ENCODE measurements around the gene SCAMP2. TPM values are rescaled to one million over a fixed set of nuclear protein-coding genes. Genes with fewer than 3 reads are reported as not detected.

Gene SCAMP2
- total RNA-seq, 5 donors from 2014 or later (not counting 1 experiment from before 2014, with no cell fraction given), result 76.8 to 141 (median 134) TPM

- Histone ChIP-seq H3K36me3 (ENCODE audit: control insufficient read depth in 2 of 2, extremely low read depth in 1 of 2, insufficient read depth in 1 of 2, low read length in 1 of 2) (peaks cover 0 to 14% of the 10 kb centered on the region in 2 donors), H3K27ac (ENCODE audit: low read length) (peak overlapping the region; percentile 58), H3K4me3 (ENCODE audit: control insufficient read depth in 1 of 2, extremely low read depth in 1 of 2, low read length in 1 of 2) (peak overlapping the region in 1 of 2 donors; percentile 45), H3K4me1 (ENCODE audit: control insufficient read depth in 1 of 2, extremely low read depth in 1 of 2, insufficient read depth in 2 of 2, low read length in 2 of 2) (peaks cover 42 to 84% of the 10 kb centered on the region in 2 experiments), H3K27me3 (replicated peaks in 1 of 2; ENCODE audit: control insufficient read depth in 2 of 2, extremely low read depth in 1 of 2, insufficient read depth in 2 of 2, low read length in 1 of 2) (no peaks in the 10 kb centered on the region), H3K9me3 (no peaks in the 10 kb centered on the region)
- Mint-ChIP-seq H3K4me1 (peaks cover 75 to 82% (median 82%) of the 10 kb centered on the region in 3 donors), H3K36me3 (peaks cover 18% of the 10 kb centered on the region), H3K27ac (peak overlapping the region; percentile 90), H3K27me3 (no peaks in the 10 kb centered on the region), H3K4me3 (peak overlapping the region; percentile 73 to 99 (median 97)), H3K9me3 (no peaks in the 10 kb centered on the region)
- ATAC-seq (replicated peaks in 1 of 4) (no peak), DNase-seq (peak in 2 of 35 experiments; percentile 36 to 38)
- WGBS (ENCODE audit: insufficient coverage), result 6% methylated on average over 2 of the region's 6 CpGs
- POLR2A ChIA-PET, result interaction anchor here (0.6 to 0.7 kb wide), 6 partner anchors 8 to 137 kb away, joined by 3 to 12 read pairs (median 4); no protein-coding TSS in a partner anchor
- CTCF ChIA-PET, result interaction anchor here (0.6 to 3.2 kb wide), 12 partner anchors 12 to 986 kb away, joined by 3 to 15 read pairs (median 4); partner anchors contain the start of genes FAM219B (in 1 of the 2) and SNUPN (in 1 of the 2)
These were observed 3.3 kb downstream of the SCAMP2 start for GRCh38 chr15:74869726-74870407.

- CTCF ChIA-PET, result interaction anchor here (0.6 to 3.2 kb wide), 12 partner anchors 11 to 986 kb away, joined by 3 to 15 read pairs (median 4); partner anchors contain the start of genes FAM219B (in 1 of the 2) and SNUPN (in 1 of the 2)
- Mint-ChIP-seq H3K27ac (peak overlapping the region; percentile 90), H3K4me3 (peak overlapping the region; percentile 73 to 99 (median 97)), H3K36me3 (peaks cover 21% of the 10 kb centered on the region), H3K9me3 (no peaks in the 10 kb centered on the region), H3K27me3 (no peaks in the 10 kb centered on the region), H3K4me1 (peaks cover 80 to 86% (median 85%) of the 10 kb centered on the region in 3 donors)
- peak overlapping the region; percentile 58 for H3K27ac ChIP-seq (ENCODE audit: low read length)
- DNase-seq, result no peak
- ATAC-seq (replicated peaks in 1 of 4), result no peak
- no peaks in the 10 kb centered on the region for H3K9me3 ChIP-seq
- peaks cover 45 to 84% of the 10 kb centered on the region in 2 experiments for H3K4me1 ChIP-seq (ENCODE audit: control insufficient read depth in 1 of 2, extremely low read depth in 1 of 2, insufficient read depth in 2 of 2, low read length in 2 of 2)
- no peak overlapping the region for H3K4me3 ChIP-seq (ENCODE audit: control insufficient read depth in 1 of 2, extremely low read depth in 1 of 2, low read length in 1 of 2)
- peaks cover 0 to 14% of the 10 kb centered on the region in 2 donors for H3K36me3 ChIP-seq (ENCODE audit: control insufficient read depth in 2 of 2, extremely low read depth in 1 of 2, insufficient read depth in 1 of 2, low read length in 1 of 2)
- POLR2A ChIA-PET, result interaction anchor here (0.6 to 0.7 kb wide), 8 partner anchors 8 to 136 kb away, joined by 3 to 12 read pairs (median 4); no protein-coding TSS in a partner anchor
- no peaks in the 10 kb centered on the region for H3K27me3 ChIP-seq (replicated peaks in 1 of 2; ENCODE audit: control insufficient read depth in 2 of 2, extremely low read depth in 1 of 2, insufficient read depth in 2 of 2, low read length in 1 of 2)
These were observed 3.8 kb downstream of the SCAMP2 start for GRCh38 chr15:74869372-74869725.

- no peaks in the 10 kb centered on the region for H3K9me3 ChIP-seq
- POLR2A ChIA-PET, result interaction anchor here in 1 of 2 donors (0.6 kb wide), 1 partner anchor 16 kb away, joined by 3 read pairs; no protein-coding TSS in a partner anchor
These were observed 5.1 kb downstream of the SCAMP2 start for GRCh38 chr15:74868059-74868458.

GRCh38 chr15:74867466-74868038 lies 5.6 kb downstream of the SCAMP2 start:
- Histone ChIP-seq H3K4me3 (ENCODE audit: control insufficient read depth in 1 of 2, extremely low read depth in 1 of 2, low read length in 1 of 2) (peak overlapping the region; percentile 4 to 10), H3K36me3 (ENCODE audit: control insufficient read depth in 2 of 2, extremely low read depth in 1 of 2, insufficient read depth in 1 of 2, low read length in 1 of 2) (peaks cover 0 to 16% of the 10 kb centered on the region in 2 donors), H3K4me1 (ENCODE audit: control insufficient read depth in 1 of 2, extremely low read depth in 1 of 2, insufficient read depth in 2 of 2, low read length in 2 of 2) (peaks cover 46 to 86% of the 10 kb centered on the region in 2 experiments), H3K27me3 (replicated peaks in 1 of 2; ENCODE audit: control insufficient read depth in 2 of 2, extremely low read depth in 1 of 2, insufficient read depth in 2 of 2, low read length in 1 of 2) (no peaks in the 10 kb centered on the region), H3K9me3 (no peaks in the 10 kb centered on the region), H3K27ac (ENCODE audit: low read length) (peak overlapping the region; percentile 66)
- Mint-ChIP-seq H3K27me3 (no peaks in the 10 kb centered on the region), H3K4me3 (peak overlapping the region; percentile 11 to 99 (median 68)), H3K36me3 (peaks cover 19% of the 10 kb centered on the region), H3K9me3 (no peaks in the 10 kb centered on the region), H3K4me1 (peaks cover 88 to 93% (median 88%) of the 10 kb centered on the region in 3 donors), H3K27ac (peak overlapping the region; percentile 85 to 94)
- WGBS (ENCODE audit: insufficient coverage), result no CpG with 5 or more reads among the region's 1 CpG
- ATAC-seq (replicated peaks in 1 of 4), result no peak
- DNase-seq, result no peak
- ChIA-PET CTCF (interaction anchor here in 1 of 2 donors (1.1 to 3.2 kb wide), 2 partner anchors 9 to 34 kb away, joined by 4 to 11 read pairs; no protein-coding TSS in a partner anchor), POLR2A (interaction anchor here in 1 of 2 donors (0.6 kb wide), 1 partner anchor 16 kb away, joined by 3 read pairs; no protein-coding TSS in a partner anchor)

More at GRCh38 chr15:74868059-74868458, 5.1 kb downstream of the SCAMP2 start:
- peak overlapping the region; percentile 11 to 99 (median 68) for H3K4me3 Mint-ChIP-seq
- peak overlapping the region; percentile 4 to 10 for H3K4me3 ChIP-seq (ENCODE audit: control insufficient read depth in 1 of 2, extremely low read depth in 1 of 2, low read length in 1 of 2)
- CTCF ChIA-PET, result interaction anchor here in 1 of 2 donors (1.1 to 3.2 kb wide), 2 partner anchors 10 to 34 kb away, joined by 4 to 11 read pairs; no protein-coding TSS in a partner anchor
- H3K27ac ChIP-seq (ENCODE audit: low read length), result peak overlapping the region; percentile 66
- H3K4me1 ChIP-seq (ENCODE audit: control insufficient read depth in 1 of 2, extremely low read depth in 1 of 2, insufficient read depth in 2 of 2, low read length in 2 of 2), result peaks cover 46 to 88% of the 10 kb centered on the region in 2 experiments
- ATAC-seq (replicated peaks in 1 of 4) (peak in 1 of 4 experiments; percentile 14), DNase-seq (no peak)
- 0% methylated on average over 1 of the region's 6 CpGs for WGBS (ENCODE audit: insufficient coverage)
- peaks cover 22% of the 10 kb centered on the region for H3K36me3 Mint-ChIP-seq
- no peaks in the 10 kb centered on the region for H3K27me3 ChIP-seq (replicated peaks in 1 of 2; ENCODE audit: control insufficient read depth in 2 of 2, extremely low read depth in 1 of 2, insufficient read depth in 2 of 2, low read length in 1 of 2)
- H3K27ac Mint-ChIP-seq, result peak overlapping the region; percentile 85 to 94
- peaks cover 0 to 16% of the 10 kb centered on the region in 2 donors for H3K36me3 ChIP-seq (ENCODE audit: control insufficient read depth in 2 of 2, extremely low read depth in 1 of 2, insufficient read depth in 1 of 2, low read length in 1 of 2)
- no peaks in the 10 kb centered on the region for H3K9me3 Mint-ChIP-seq
- H3K27me3 Mint-ChIP-seq, result no peaks in the 10 kb centered on the region
- peaks cover 88 to 93% (median 89%) of the 10 kb centered on the region in 3 donors for H3K4me1 Mint-ChIP-seq

GRCh38 chr15:74866090-74866489 lies 7.1 kb downstream of the SCAMP2 start:
- DNase-seq (no peak), ATAC-seq (replicated peaks in 1 of 4) (no peak)
- Histone ChIP-seq H3K36me3 (ENCODE audit: control insufficient read depth in 2 of 2, extremely low read depth in 1 of 2, insufficient read depth in 1 of 2, low read length in 1 of 2) (peaks cover 0 to 16% of the 10 kb centered on the region in 2 donors), H3K27me3 (replicated peaks in 1 of 2; ENCODE audit: control insufficient read depth in 2 of 2, extremely low read depth in 1 of 2, insufficient read depth in 2 of 2, low read length in 1 of 2) (no peaks in the 10 kb centered on the region), H3K27ac (ENCODE audit: low read length) (no peak overlapping the region), H3K4me3 (ENCODE audit: control insufficient read depth in 1 of 2, extremely low read depth in 1 of 2, low read length in 1 of 2) (no peak overlapping the region), H3K9me3 (no peaks in the 10 kb centered on the region), H3K4me1 (ENCODE audit: control insufficient read depth in 1 of 2, extremely low read depth in 1 of 2, insufficient read depth in 2 of 2, low read length in 2 of 2) (peaks cover 45 to 76% of the 10 kb centered on the region in 2 experiments)
- 95% methylated on average over 5 of the region's 6 CpGs for WGBS (ENCODE audit: insufficient coverage)
- ChIA-PET POLR2A (interaction anchor here in 1 of 2 donors (0.7 kb wide), 1 partner anchor 25 kb away, joined by 7 read pairs; no protein-coding TSS in a partner anchor), CTCF (interaction anchor here in 1 of 2 donors (0.7 kb wide), 1 partner anchor 101 kb away, joined by 4 read pairs; no protein-coding TSS in a partner anchor)
- no peaks in the 10 kb centered on the region for H3K9me3 Mint-ChIP-seq
- peak overlapping the region; percentile 70 to 89 for H3K27ac Mint-ChIP-seq
- no peaks in the 10 kb centered on the region for H3K27me3 Mint-ChIP-seq
- H3K36me3 Mint-ChIP-seq, result peaks cover 17% of the 10 kb centered on the region
- peak overlapping the region in 2 of 3 donors; percentile 3 to 67 for H3K4me3 Mint-ChIP-seq
- H3K4me1 Mint-ChIP-seq, result peaks cover 78 to 85% (median 80%) of the 10 kb centered on the region in 3 donors
